ENCODE results near the gene PRCP. TPM values are rescaled to one million over a fixed set of nuclear protein-coding genes. Genes with fewer than 3 reads are reported as not detected.
A peak's percentile ranks its signal among the peaks of the same experiment; 100 is the strongest.

The PRCP gene
- total RNA-seq, 1 donor from 2014 or later, result 77.5 TPM

GRCh38 chr11:82873919-82874333, 26.3 kb downstream of the PRCP start:
- peaks cover under 1% of the 10 kb centered on the region for H3K9me3 Mint-ChIP-seq
- no peak overlapping the region for H3K27ac Mint-ChIP-seq

GRCh38 chr11:82872377-82873150, 27.7 kb downstream of the PRCP start:
- Mint-ChIP-seq H3K4me3 (no peak overlapping the region), H3K36me3 (peaks cover 9% of the 10 kb centered on the region), H3K27me3 (no peaks in the 10 kb centered on the region), H3K4me1 (ENCODE audit: unreplicated experiment) (peaks cover 17% of the 10 kb centered on the region), H3K27ac (no peak overlapping the region), H3K9me3 (no peaks in the 10 kb centered on the region)
- DNase-seq (ENCODE audit: extremely low spot score, unreplicated experiment), result no peak
- TF ChIP-seq CTCF (conservative IDR thresholded peaks at IDR 0.05), result no peak

More at GRCh38 chr11:82873919-82874333, 26.3 kb downstream of the PRCP start:
- H3K36me3 Mint-ChIP-seq, result peaks cover 16% of the 10 kb centered on the region
- H3K4me3 Mint-ChIP-seq, result no peak overlapping the region
- no peak for DNase-seq (ENCODE audit: extremely low spot score, unreplicated experiment)
- no peaks in the 10 kb centered on the region for H3K27me3 Mint-ChIP-seq
- no peak for TF ChIP-seq CTCF (conservative IDR thresholded peaks at IDR 0.05)
- H3K4me1 Mint-ChIP-seq (ENCODE audit: unreplicated experiment), result peaks cover 14% of the 10 kb centered on the region

DNA sequence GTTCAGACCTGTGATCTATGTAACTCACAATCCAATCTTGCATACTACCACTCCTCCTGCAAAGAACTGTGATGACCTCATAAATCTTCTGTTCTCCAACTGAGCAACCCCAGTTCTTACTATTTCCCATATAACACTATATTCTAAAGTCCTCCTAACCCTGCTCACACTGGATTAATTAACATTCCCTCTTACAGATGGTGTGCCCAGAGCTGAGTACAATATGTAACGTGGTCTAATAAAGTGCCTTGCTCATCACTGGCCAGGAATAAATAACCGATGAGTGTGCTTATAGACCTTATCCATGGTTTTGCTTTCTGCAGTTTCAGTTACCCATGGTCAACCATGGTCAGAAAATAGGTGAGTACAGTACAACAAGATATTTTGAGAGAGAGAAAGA, 28.6 kb downstream of the PRCP start:
- DNase-seq (ENCODE audit: extremely low spot score, unreplicated experiment), result no peak
- Mint-ChIP-seq H3K36me3 (peaks cover 5% of the 10 kb centered on the region), H3K27ac (peak overlapping the region; percentile 7), H3K4me1 (ENCODE audit: unreplicated experiment) (peaks cover 20% of the 10 kb centered on the region), H3K27me3 (no peaks in the 10 kb centered on the region), H3K4me3 (no peak overlapping the region), H3K9me3 (no peaks in the 10 kb centered on the region)
- TF ChIP-seq CTCF (conservative IDR thresholded peaks at IDR 0.05), result no peak

GRCh38 chr11:82869657-82870056, 30.6 kb downstream of the PRCP start:
- no peak overlapping the region for H3K4me3 Mint-ChIP-seq

DNA sequence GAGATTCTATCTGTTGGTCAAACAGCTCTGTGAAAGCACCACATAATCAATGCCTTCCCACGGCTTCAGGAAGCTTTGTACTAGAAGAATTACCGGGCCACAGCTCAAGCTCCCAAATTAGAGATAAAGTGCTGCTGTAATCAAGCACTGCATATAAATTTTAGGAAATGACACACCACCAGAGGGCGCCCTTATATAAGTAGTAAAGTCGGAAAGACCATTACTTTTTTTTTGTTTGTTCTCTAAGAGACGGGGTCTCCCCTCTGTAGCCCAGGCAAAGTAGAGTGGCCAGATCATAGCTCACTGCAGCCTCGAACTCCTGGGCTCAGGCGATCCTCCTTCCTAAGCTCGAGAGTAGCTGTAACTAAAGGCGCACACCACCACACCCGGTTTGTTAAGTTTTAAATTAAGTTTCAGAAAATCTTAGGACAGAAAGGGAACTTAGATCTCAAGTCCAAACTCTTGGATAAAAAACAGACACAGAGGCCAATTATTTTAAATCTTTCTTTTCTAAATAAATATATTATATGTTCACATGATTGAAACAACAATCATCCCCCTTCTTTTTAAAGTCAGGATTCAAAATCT, 32.6 kb downstream of the PRCP start:
- Mint-ChIP-seq H3K27ac (peak overlapping the region; percentile 40), H3K27me3 (no peaks in the 10 kb centered on the region), H3K4me1 (ENCODE audit: unreplicated experiment) (peaks cover 20% of the 10 kb centered on the region), H3K9me3 (no peaks in the 10 kb centered on the region), H3K36me3 (peaks cover 3% of the 10 kb centered on the region), H3K4me3 (peak overlapping the region; percentile 68)
- peak; percentile 73 for DNase-seq (ENCODE audit: extremely low spot score, unreplicated experiment)
- peak; percentile 88 for TF ChIP-seq CTCF (conservative IDR thresholded peaks at IDR 0.05)

More at GRCh38 chr11:82869657-82870056, 30.6 kb downstream of the PRCP start:
- DNase-seq (ENCODE audit: extremely low spot score, unreplicated experiment), result no peak
- Mint-ChIP-seq H3K36me3 (peaks cover 3% of the 10 kb centered on the region), H3K9me3 (no peaks in the 10 kb centered on the region), H3K4me1 (ENCODE audit: unreplicated experiment) (peaks cover 15% of the 10 kb centered on the region), H3K27ac (no peak overlapping the region), H3K27me3 (no peaks in the 10 kb centered on the region)
- TF ChIP-seq CTCF (conservative IDR thresholded peaks at IDR 0.05), result no peak

All from type B pancreatic cell (in vitro differentiated cells).